GM12872 (cell line): Measurements from ENCODE around the gene HLA-E.

ENCODE experiments used
- TF ChIP-seq, protein P1 (sequence below): IDR thresholded peaks from 3 replicates; pipeline ENCODE4 v1.5.1; 2011; ENCODE audit warnings: low read depth, mild to moderate bottlenecking, low read length, moderate library complexity; ENCODE audit not compliant: insufficient read depth

Gene HLA-E

DNA sequence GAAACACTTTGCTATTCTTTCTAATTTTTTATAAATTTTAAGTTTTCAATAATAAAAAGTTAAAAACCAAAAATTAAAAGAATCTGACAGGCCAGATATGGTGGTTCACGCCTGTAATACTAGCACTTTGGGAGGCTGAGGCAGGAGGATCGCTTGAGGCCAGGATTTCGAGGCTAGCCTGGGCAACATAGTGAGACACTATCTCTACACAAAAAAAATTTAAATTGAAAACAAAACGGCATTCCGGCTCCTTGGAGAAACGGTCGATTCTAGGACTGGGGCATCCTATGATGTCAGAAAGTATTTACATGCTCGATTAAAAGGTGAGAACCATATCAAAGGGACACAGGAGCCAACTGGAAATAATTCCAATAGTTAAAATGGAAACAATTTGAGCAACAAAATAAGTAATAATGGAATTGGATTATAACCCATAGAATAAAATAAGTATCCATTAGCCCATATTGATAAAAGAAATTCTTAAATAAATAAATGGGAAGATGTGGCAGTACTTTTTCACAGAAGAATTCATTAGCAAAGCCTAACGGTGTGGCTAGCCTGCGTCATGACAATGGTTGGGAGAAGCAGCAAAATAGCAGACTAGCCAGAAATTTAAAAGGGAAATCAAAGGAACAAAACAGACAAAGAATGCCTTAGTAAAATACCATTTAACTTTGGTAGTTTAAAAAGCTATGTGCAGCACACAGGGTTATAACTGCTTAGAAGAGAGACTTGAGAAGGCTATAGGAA lies 21.3 kb downstream of the HLA-E start:
- TF ChIP-seq, protein P1, sequence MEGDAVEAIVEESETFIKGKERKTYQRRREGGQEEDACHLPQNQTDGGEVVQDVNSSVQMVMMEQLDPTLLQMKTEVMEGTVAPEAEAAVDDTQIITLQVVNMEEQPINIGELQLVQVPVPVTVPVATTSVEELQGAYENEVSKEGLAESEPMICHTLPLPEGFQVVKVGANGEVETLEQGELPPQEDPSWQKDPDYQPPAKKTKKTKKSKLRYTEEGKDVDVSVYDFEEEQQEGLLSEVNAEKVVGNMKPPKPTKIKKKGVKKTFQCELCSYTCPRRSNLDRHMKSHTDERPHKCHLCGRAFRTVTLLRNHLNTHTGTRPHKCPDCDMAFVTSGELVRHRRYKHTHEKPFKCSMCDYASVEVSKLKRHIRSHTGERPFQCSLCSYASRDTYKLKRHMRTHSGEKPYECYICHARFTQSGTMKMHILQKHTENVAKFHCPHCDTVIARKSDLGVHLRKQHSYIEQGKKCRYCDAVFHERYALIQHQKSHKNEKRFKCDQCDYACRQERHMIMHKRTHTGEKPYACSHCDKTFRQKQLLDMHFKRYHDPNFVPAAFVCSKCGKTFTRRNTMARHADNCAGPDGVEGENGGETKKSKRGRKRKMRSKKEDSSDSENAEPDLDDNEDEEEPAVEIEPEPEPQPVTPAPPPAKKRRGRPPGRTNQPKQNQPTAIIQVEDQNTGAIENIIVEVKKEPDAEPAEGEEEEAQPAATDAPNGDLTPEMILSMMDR: no peak

DNA sequence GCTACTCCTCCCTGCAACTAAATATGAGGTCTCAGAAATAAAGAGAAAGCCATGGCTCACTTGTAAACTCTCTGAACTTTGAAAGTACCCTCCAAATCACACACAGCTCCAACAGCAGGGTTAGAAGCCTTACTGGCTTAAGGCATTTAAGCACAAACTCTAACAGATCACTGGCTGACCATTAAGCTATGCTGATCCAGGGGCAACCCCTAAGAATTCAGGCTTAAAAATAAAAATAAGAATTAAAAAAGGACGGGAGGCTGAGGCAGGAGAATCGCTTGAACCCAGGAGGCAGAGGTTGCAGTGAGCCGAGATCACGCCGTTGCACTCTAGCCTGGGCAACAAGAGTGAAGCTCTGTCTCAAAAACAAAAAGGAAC lies 21.8 kb downstream of the HLA-E start:
- TF ChIP-seq, protein P1: no peak

DNA sequence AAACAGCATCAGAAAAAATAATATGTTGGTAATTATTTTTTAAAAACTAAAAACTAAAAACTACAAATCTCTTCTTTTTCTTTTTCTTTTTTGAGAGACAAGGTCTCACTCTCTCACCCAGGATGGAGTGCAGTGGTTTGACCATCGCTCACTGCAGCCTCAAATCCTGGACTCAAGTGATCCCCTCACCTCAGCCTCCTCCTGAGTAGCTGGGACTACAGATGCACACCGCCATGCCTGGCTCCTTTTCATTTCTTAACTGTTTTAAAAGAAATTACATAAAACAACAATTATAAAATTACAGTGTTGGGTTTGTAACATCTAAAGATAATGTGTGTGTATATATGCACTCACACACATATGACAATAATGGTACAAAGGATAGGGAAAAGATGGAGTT lies 24.1 kb downstream of the HLA-E start:
- TF ChIP-seq, protein P1: no peak

DNA sequence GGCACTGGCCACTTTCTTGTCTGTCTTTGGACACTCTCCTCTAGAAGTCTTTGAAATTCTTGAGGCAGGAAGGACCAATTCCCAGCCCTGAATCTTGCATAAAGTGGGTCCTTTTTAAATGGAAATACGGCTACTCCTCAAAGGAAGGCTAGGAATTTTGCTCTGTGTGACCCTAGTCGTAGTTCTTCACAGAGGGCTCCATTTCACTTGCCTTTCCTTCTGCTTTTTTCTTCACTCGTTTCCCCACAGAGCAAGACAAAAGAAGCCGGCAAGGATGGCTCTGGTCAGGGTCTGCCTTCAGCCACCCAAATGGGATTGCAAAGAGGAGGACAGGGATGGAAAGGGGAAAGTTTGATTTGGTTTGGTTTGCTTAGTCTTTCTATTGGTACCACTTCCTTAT lies 25.8 kb downstream of the HLA-E start:
- TF ChIP-seq, protein P1: no peak

DNA sequence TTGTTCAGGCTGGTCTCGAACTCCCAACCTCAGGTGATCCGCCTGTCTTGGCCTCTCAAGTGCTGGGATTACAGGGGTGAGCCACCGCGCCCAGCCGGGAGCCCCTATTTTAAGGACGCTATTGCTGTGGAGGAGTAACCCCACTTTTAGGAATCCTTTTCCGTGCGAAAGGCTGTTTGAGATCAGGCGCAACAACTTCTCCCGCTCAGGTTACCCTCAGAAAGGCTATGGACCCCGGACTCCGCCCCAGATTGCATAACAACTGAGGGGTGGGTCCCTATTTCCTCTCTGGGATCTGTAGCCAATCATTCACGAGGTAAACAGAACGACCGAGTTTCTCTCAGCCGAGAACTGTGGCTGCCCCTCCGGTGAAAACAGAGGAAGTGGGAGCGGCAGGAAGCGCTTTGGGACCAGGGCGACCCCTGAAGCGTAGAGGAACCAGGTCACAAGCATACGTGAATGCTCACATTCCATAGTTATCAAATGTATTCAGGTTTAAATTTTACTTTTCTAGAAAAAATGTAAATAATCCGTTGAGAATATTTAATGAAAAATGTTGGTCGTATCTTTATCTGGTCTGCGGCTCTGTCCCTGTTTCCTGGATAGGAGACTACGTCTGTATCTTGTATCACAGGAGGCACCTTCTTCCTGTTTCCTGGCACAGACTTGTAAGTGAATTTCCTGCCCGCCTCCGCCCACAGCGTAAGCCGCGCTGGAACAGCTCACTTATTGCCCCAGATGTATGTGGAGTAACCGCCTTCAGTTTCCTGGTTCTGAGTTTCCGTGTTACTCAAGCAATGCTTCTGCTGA lies 26.8 kb downstream of the HLA-E start:
- TF ChIP-seq, protein P1: no peak

DNA sequence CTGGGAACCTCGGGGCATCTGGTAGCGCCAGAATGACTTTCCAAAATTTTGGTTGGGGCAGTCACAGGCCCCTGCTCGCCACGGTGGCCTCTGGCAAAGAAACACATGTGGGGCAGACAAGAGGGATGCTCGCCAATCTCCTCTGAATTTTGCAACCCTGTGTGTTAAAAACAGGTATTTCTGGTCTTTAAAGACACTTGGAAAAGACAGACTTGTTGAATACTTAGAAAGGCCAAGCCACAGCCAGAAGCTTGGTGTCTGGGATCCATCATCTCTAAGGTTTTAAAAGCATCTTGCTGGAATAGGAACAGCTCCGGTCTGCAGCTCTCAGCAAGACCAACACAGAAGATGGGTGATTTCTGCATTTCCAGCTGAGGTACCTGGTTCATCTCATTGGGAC lies 31.2 kb downstream of the HLA-E start:
- TF ChIP-seq, protein P1: no peak

DNA sequence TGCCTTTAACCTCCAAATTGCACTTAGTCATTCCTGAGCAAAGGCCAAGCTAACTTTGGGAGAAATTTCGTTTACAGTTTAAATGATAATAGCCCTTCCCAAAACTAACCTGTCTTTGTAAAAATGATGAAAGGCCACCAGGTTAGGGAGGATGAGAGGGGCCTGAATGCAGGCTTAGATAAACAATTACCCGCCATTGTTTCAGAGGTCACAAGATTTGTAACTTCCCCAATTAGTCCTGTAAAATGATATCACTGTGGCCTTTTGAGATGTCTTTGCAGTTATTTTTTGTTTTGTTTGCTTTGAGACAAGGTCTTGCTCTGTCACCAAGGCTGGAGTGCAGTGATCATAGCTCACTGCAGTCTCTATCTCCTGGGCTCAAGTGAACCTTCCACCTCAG lies 40.7 kb downstream of the HLA-E start:
- TF ChIP-seq, protein P1: no peak
